T-helper 2 cell (primary cell): ENCODE measurements around the gene PTGIS.

Experiments
- DNase-seq, 5 experiments: peaks; one replicate each; pipeline versions ENCODE4 v3.0.0 to v3.0.0-alpha.2; 2012 to 2022

Gene PTGIS

GRCh38 chr20:49560186-49560585 lies 7.8 kb downstream of the PTGIS start:
- DNase-seq = no peak

- DNase-seq = no peak
Measured at GRCh38 chr20:49559411-49560081, 8.4 kb downstream of the PTGIS start.

- DNase-seq = no peak
Measured at GRCh38 chr20:49558826-49559225, 9.1 kb downstream of the PTGIS start.

GRCh38 chr20:49557449-49557848 lies 10.5 kb downstream of the PTGIS start:
- DNase-seq = no peak

GRCh38 chr20:49556621-49557020 lies 11.3 kb downstream of the PTGIS start:
- DNase-seq = no peak

GRCh38 chr20:49549801-49550551 lies 18.0 kb downstream of the PTGIS start:
- DNase-seq = peak in 1 of 5 experiments; percentile 68

GRCh38 chr20:49548371-49548947 lies 19.5 kb downstream of the PTGIS start:
- no peak for DNase-seq

GRCh38 chr20:49545572-49545971 lies 22.4 kb downstream of the PTGIS start:
- DNase-seq = peak in 1 of 5 experiments; percentile 27

- DNase-seq = no peak
Measured at GRCh38 chr20:49544535-49544934, 23.4 kb downstream of the PTGIS start.

- no peak for DNase-seq
Measured at GRCh38 chr20:49543858-49544437, 24.0 kb downstream of the PTGIS start.

GRCh38 chr20:49543071-49543857 lies 24.7 kb downstream of the PTGIS start:
- no peak for DNase-seq

- no peak for DNase-seq
Measured at GRCh38 chr20:49542514-49542991, 25.4 kb downstream of the PTGIS start.

GRCh38 chr20:49541733-49542513 lies 26.0 kb downstream of the PTGIS start:
- peak in 4 of 5 experiments; percentile 28 to 85 (median 41) for DNase-seq

GRCh38 chr20:49540687-49541435 lies 27.1 kb downstream of the PTGIS start:
- DNase-seq = no peak

- no peak for DNase-seq
Measured at GRCh38 chr20:49540232-49540620, 27.7 kb downstream of the PTGIS start.

- DNase-seq = no peak
Measured at GRCh38 chr20:49539481-49540231, 28.3 kb downstream of the PTGIS start.

- DNase-seq = no peak
Measured at GRCh38 chr20:49538950-49539349, 29.0 kb downstream of the PTGIS start.

- peak in 4 of 5 experiments; percentile 19 to 73 (median 38) for DNase-seq
Measured at GRCh38 chr20:49534255-49534712, 33.7 kb downstream of the PTGIS start.

GRCh38 chr20:49532285-49532946 lies 35.5 kb downstream of the PTGIS start:
- DNase-seq = no peak
